Adipocyte (in vitro differentiated cells): ENCODE results near the gene PTPN22.
A peak's percentile ranks its signal among the peaks of the same experiment; 100 is the strongest.

ENCODE experiments used
- DNase-seq: peaks from one replicate; pipeline ENCODE4 v3.0.0-alpha.2; 2015; ENCODE audit warnings: low read depth
- H3K27me3 ChIP-seq: replicated peaks from 2 replicates; pipeline ENCODE4 v1.7.0; 2013; ENCODE audit warnings: mild to moderate bottlenecking, low read length, moderate library complexity; ENCODE audit not compliant: control insufficient read depth, insufficient read depth
- H3K36me3 ChIP-seq: 2 replicates; pipeline ENCODE4 v1.7.0; 2013; ENCODE audit warnings: low read length, mild to moderate bottlenecking, moderate library complexity; ENCODE audit not compliant: control insufficient read depth, insufficient read depth, severe bottlenecking
- H3K4me1 ChIP-seq: 2 replicates; pipeline ENCODE4 v1.7.0; 2013; ENCODE audit warnings: mild to moderate bottlenecking, low read length, moderate library complexity; ENCODE audit not compliant: control insufficient read depth, insufficient read depth
- H3K4me3 ChIP-seq: 2 replicates; pipeline ENCODE4 v1.7.0; 2013; ENCODE audit warnings: mild to moderate bottlenecking, low read length, moderate library complexity
- H3K9ac ChIP-seq: 2 replicates; pipeline ENCODE4 v1.7.0; 2013; ENCODE audit warnings: mild to moderate bottlenecking, low read length, moderate library complexity
- H3K9me3 ChIP-seq: 2 replicates; pipeline ENCODE4 v1.7.0; 2013; ENCODE audit warnings: mild to moderate bottlenecking, low read length, moderate library complexity; ENCODE audit not compliant: control insufficient read depth

The PTPN22 gene

GRCh38 chr1:113846391-113847035 lies 25.0 kb downstream of the PTPN22 start:
- peaks cover 10% of the 10 kb centered on the region for H3K9me3 ChIP-seq
- no peak for DNase-seq
- H3K4me3 ChIP-seq = no peak overlapping the region
- no peak overlapping the region for H3K9ac ChIP-seq
- H3K4me1 ChIP-seq = peaks cover 14% of the 10 kb centered on the region
- no peaks in the 10 kb centered on the region for H3K27me3 ChIP-seq
- H3K36me3 ChIP-seq = no peaks in the 10 kb centered on the region

DNA sequence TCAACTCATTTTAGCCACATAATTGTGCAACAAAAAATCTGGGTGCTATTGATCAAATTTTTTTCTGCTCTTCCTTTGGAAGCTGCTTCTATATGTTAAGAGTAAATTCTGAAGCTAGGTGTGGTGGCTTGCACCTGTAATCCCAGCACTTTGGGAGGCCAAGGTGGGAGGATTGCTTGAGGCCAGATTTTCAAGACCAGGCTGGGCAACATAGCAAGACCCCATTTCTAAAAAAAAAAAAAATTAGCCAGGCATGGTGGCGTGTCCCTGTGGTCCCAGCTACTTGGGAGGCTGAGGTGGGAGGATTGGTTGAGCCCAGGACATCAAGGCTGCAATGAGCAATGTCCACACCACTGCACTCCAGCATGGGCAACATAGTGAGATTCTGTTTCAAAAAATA lies 35.0 kb downstream of the PTPN22 start:
- Histone ChIP-seq H3K4me3 (no peak overlapping the region), H3K9ac (no peak overlapping the region), H3K36me3 (no peaks in the 10 kb centered on the region), H3K27me3 (no peaks in the 10 kb centered on the region), H3K4me1 (no peaks in the 10 kb centered on the region), H3K9me3 (no peaks in the 10 kb centered on the region)
- DNase-seq = no peak

DNA sequence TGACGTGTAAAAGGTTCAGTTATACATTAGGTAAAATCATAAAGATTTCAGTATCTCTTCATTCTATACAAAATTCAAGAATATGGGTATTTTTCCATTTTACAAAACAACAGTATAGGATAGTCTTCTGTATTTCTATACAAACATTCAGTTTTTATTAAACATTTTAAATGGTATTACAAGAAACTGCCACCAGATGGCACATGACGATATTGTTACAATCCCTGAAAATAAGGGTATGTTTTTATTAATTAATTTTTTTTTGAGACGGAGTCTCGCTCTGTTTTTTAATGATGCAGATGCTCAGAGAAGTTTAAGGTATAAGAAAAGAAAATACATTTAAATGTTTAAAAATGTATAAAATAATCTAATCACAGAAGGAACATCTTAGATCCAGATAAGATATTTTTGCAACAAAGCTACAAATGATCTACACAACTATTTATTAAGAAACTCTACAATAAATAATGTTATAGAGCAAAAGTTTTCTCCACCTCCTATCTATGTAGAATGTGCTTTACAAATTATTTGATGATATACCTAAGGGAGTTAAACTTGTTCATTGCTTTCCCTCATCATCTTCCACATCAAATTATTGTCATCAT lies 35.7 kb downstream of the PTPN22 start:
- no peaks in the 10 kb centered on the region for H3K27me3 ChIP-seq
- DNase-seq = peak; percentile 88
- no peak overlapping the region for H3K4me3 ChIP-seq
- H3K9me3 ChIP-seq = no peaks in the 10 kb centered on the region
- no peak overlapping the region for H3K9ac ChIP-seq
- no peaks in the 10 kb centered on the region for H3K4me1 ChIP-seq
- no peaks in the 10 kb centered on the region for H3K36me3 ChIP-seq

DNA sequence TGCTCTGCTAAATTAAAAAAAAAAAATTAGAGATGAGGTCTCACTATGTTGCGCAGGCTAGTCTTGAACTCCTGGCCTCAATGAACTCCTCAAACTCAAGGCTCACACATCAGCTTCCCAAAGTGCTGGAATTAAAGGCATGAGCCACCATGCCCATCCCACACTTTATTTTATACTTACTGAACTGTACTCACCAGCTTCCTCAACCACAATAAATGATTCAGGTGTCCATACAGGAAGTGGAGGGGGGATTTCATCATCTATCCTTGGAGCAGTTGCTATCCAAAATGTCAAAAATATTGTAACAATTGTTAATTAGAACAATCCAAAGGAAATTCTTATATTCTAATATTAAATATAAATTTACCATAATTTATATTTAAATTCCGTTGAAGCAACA lies 36.8 kb downstream of the PTPN22 start:
- no peaks in the 10 kb centered on the region for H3K36me3 ChIP-seq
- H3K4me1 ChIP-seq = no peaks in the 10 kb centered on the region

DNA sequence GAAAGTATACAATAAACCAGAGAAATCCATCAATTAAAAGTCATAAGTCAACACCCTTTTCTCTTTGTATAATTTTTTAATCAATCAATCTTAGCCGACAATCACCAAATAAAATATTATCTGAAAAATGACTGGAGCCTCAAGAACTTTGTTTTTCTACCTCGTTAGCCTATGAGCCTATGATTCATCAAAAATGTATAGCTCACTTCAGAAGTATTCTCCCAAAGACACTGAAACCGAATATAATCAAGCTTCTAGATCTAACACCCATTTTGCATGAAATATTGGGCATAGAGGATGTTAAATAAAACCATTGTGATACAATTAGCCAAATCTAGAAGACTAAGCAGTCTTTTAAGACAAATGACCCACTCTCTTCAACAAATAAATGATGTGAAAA lies 41.5 kb downstream of the PTPN22 start:
- no peaks in the 10 kb centered on the region for H3K9me3 ChIP-seq
- H3K36me3 ChIP-seq = no peaks in the 10 kb centered on the region
- no peaks in the 10 kb centered on the region for H3K27me3 ChIP-seq
- no peak overlapping the region for H3K4me3 ChIP-seq
- no peaks in the 10 kb centered on the region for H3K4me1 ChIP-seq
- DNase-seq = peak; percentile 64
- H3K9ac ChIP-seq = no peak overlapping the region

More for the DNA sequence above, 36.8 kb downstream of the PTPN22 start:
- H3K9ac ChIP-seq = no peak overlapping the region
- no peaks in the 10 kb centered on the region for H3K9me3 ChIP-seq
- no peak for DNase-seq
- H3K27me3 ChIP-seq = no peaks in the 10 kb centered on the region
- no peak overlapping the region for H3K4me3 ChIP-seq

DNA sequence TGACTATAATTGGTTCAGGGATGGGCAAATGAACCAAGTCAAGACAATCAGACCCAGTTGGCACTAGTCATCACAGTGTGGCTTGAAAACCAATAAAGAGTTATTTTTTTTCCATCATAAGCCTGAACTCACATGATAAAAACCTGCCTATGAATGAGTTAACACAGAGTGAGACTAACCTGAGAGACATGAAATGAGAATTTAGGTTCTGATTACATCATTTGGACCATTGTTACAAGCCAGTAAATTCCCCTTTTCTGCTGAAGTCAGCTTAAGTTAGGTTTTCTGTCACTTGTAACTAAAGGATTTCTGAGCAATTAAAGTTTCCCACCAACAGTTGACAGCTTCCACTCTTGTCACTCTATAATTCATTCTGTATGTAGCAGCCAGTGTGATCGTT lies 49.6 kb downstream of the PTPN22 start:
- Histone ChIP-seq H3K4me1 (no peaks in the 10 kb centered on the region), H3K36me3 (no peaks in the 10 kb centered on the region), H3K4me3 (no peak overlapping the region), H3K9ac (no peak overlapping the region), H3K27me3 (no peaks in the 10 kb centered on the region), H3K9me3 (no peaks in the 10 kb centered on the region)
- no peak for DNase-seq

- Histone ChIP-seq H3K4me3 (no peak overlapping the region), H3K9me3 (no peaks in the 10 kb centered on the region), H3K36me3 (no peaks in the 10 kb centered on the region), H3K27me3 (no peaks in the 10 kb centered on the region), H3K4me1 (no peaks in the 10 kb centered on the region), H3K9ac (no peak overlapping the region)
- DNase-seq = no peak
Observed at GRCh38 chr1:113818578-113818977, 52.9 kb downstream of the PTPN22 start.

- Histone ChIP-seq H3K9ac (no peak overlapping the region), H3K27me3 (no peaks in the 10 kb centered on the region), H3K4me3 (no peak overlapping the region), H3K9me3 (no peaks in the 10 kb centered on the region), H3K4me1 (peaks cover 26% of the 10 kb centered on the region), H3K36me3 (no peaks in the 10 kb centered on the region)
- no peak for DNase-seq
Observed at GRCh38 chr1:113813218-113813617, 58.3 kb downstream of the PTPN22 start.

GRCh38 chr1:113812661-113813135 lies 58.8 kb downstream of the PTPN22 start:
- H3K36me3 ChIP-seq = no peaks in the 10 kb centered on the region
- peaks cover 26% of the 10 kb centered on the region for H3K4me1 ChIP-seq
- H3K9me3 ChIP-seq = no peaks in the 10 kb centered on the region
- peak overlapping the region; percentile 94 for H3K9ac ChIP-seq
- no peak for DNase-seq
- H3K27me3 ChIP-seq = no peaks in the 10 kb centered on the region
- H3K4me3 ChIP-seq = peak overlapping the region; percentile 91

GRCh38 chr1:113811888-113812660 lies 59.4 kb downstream of the PTPN22 start, which contains the start of gene RSBN1:
Gene RSBN1, minus strand, starts transcription at chr1:113812476. Its CDS starts 64 bp downstream, at chr1:113812412.
- peaks cover 26% of the 10 kb centered on the region for H3K4me1 ChIP-seq
- DNase-seq = peak; percentile 100
- peak within 1 kb of the TSS; percentile 94 for H3K9ac ChIP-seq
- no peaks in the 10 kb centered on the region for H3K27me3 ChIP-seq
- H3K9me3 ChIP-seq = no peaks in the 10 kb centered on the region
- no peaks in the 10 kb centered on the region for H3K36me3 ChIP-seq
- peak within 1 kb of the TSS; percentile 91 for H3K4me3 ChIP-seq

DNA sequence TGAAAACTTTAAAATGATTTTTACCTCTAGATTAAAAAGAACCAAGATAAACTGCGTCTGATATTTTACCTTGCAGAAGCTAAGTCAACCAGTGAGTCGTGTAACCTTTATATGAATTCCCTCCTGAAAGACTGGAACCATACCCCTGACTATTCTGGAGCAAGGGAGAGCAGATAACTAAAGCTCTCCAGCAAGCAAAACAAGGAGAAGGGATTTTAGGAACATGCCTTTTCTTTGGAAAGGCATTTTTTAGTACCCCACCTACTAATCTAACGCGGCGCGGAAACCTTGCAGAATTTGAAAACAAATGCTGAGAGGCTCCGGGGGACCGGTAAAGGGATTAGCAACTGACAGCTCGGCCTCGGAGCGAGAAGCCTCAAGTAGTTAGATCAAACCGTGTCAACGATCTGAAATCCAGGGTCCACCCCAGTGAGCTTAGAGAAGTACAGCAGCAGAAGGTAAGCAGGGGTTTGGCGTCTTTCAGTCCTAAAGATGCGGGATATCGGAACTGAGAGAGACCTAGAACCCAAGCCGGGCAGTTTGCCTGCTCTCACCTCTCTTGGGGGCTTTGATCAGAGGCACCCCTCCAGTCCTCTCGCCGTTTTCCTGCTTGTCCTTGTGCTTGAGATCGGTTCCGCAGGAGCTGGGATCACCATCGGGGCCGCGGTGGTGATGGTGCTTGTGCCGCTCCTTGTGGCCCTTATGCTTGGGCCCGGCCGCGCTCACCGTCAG lies 60.2 kb downstream of the PTPN22 start:
- Histone ChIP-seq H3K36me3 (no peaks in the 10 kb centered on the region), H3K9me3 (no peaks in the 10 kb centered on the region), H3K4me3 (peak overlapping the region; percentile 91), H3K27me3 (no peaks in the 10 kb centered on the region), H3K9ac (peak overlapping the region; percentile 94), H3K4me1 (peaks cover 26% of the 10 kb centered on the region)
- peak; percentile 64 for DNase-seq
